SK-N-SH (cell line): ENCODE measurements around the gene KRTAP10-7. TPM values are rescaled to one million over a fixed set of nuclear protein-coding genes. Genes with fewer than 3 reads are reported as not detected.

Experiments
- CTCF ChIA-PET: fragments of 300-600, 350-600 bp; formaldehyde crosslinking; extraction: SDS; loops from one replicate; lab custom pipeline; 2021; lab: Yijun Ruan, JAX
- POLR2A ChIA-PET: fragments of 350-600 bp; sonication (Branson Sonifier 250); formaldehyde crosslinking; extraction: SDS; loops from one replicate; lab custom pipeline; 2020; ENCODE audit warnings: antibody characterized with exemption, inconsistent platforms; lab: Yijun Ruan, JAX
- DNase-seq: peaks from one replicate; pipeline ENCODE4 v3.0.0; 2012
- H2AFZ ChIP-seq: fragments of 200-600 bp; sonication (generic); 2 replicates; pipeline ENCODE4 v1.8.1; 2016; ENCODE audit warnings: antibody characterized with exemption, mild to moderate bottlenecking, low read depth
- H3F3A ChIP-seq: fragments of 200-600 bp; sonication (generic); replicated peaks from 2 replicates; pipeline ENCODE3; 2016; ENCODE audit warnings: antibody characterized with exemption, mild to moderate bottlenecking; ENCODE audit not compliant: insufficient read depth
- H3K27ac ChIP-seq, 2 experiments: fragments of 200-500 bp in 1 of 2; fragments of 200-600 bp in 1 of 2; sonication (Bioruptor generic) in 1 of 2; sonication (generic), shearing (Covaris generic) in 1 of 2; 2 replicates each; pipeline versions ENCODE4 v1.5.1 to v1.6.1; 2014 to 2016; ENCODE audit warnings: low read depth in 2 of 2, inconsistent platforms in 1 of 2, low read length in 1 of 2, mild to moderate bottlenecking in 1 of 2, mixed read lengths in 1 of 2
- H3K27me3 ChIP-seq: fragments of 200-600 bp; sonication (generic), shearing (Covaris generic); 2 replicates; pipeline ENCODE4 v1.6.1; 2016; ENCODE audit warnings: mixed run types; ENCODE audit not compliant: insufficient read depth
- H3K36me3 ChIP-seq, 2 experiments: fragments of 200-500 bp in 1 of 2; fragments of 200-600 bp in 1 of 2; sonication (Bioruptor generic) in 1 of 2; sonication (generic) in 1 of 2; replicated peaks in 1 of 2; 2 replicates each; pipeline versions ENCODE3 to v1.5.1; 2014 to 2016; ENCODE audit warnings: low read length in 1 of 2, mild to moderate bottlenecking in 1 of 2; ENCODE audit not compliant: insufficient read depth in 2 of 2, control insufficient read depth in 1 of 2
- H3K4me1 ChIP-seq, 2 experiments: fragments of 200-500 bp in 1 of 2; fragments of 200-600 bp in 1 of 2; sonication (Bioruptor generic) in 1 of 2; sonication (generic), shearing (Covaris generic) in 1 of 2; 2 replicates each; pipeline versions ENCODE4 v1.5.1 to v1.6.1; 2014 to 2016; ENCODE audit warnings: low read depth in 1 of 2, low read length in 1 of 2, mixed run types in 1 of 2; ENCODE audit not compliant: insufficient read depth in 2 of 2, control insufficient read depth in 1 of 2
- H3K4me2 ChIP-seq: fragments of 200-600 bp; sonication (generic), shearing (Covaris generic); 2 replicates; pipeline ENCODE4 v1.6.1; 2017; ENCODE audit warnings: mixed run types
- H3K4me3 ChIP-seq, 2 experiments: fragments of 200-500 bp in 1 of 2; fragments of 200-600 bp in 1 of 2; sonication (Bioruptor generic) in 1 of 2; sonication (generic), shearing (Covaris generic) in 1 of 2; 2 replicates each; pipeline versions ENCODE4 v1.5.1 to v1.8.1; 2014 to 2016; ENCODE audit warnings: low read depth in 2 of 2, inconsistent platforms in 1 of 2, low read length in 1 of 2, mild to moderate bottlenecking in 1 of 2, mixed read lengths in 1 of 2, moderate library complexity in 1 of 2
- H3K79me2 ChIP-seq: fragments of 200-600 bp; sonication (generic); 2 replicates; pipeline ENCODE4 v1.8.1; 2017; ENCODE audit warnings: mild to moderate bottlenecking; ENCODE audit not compliant: insufficient read depth
- H3K9ac ChIP-seq: fragments of 200-600 bp; sonication (generic); 2 replicates; pipeline ENCODE4 v1.6.1; 2017; ENCODE audit warnings: mixed run types
- H3K9me2 ChIP-seq: fragments of 200-600 bp; sonication (generic); 2 replicates; pipeline ENCODE4 v1.6.1; 2017; ENCODE audit warnings: mixed run types
- H3K9me3 ChIP-seq: fragments of 200-600 bp; sonication (generic); 2 replicates; pipeline ENCODE4 v1.6.1; 2017; ENCODE audit warnings: mixed run types, mild to moderate bottlenecking, moderate library complexity
- H4K20me1 ChIP-seq: fragments of 200-600 bp; sonication (generic); 2 replicates; pipeline ENCODE4 v1.6.1; 2017; ENCODE audit warnings: mild to moderate bottlenecking, mixed run types; ENCODE audit not compliant: insufficient read depth
- EP300 ChIP-seq, 2 experiments: IDR thresholded peaks; 2 replicates each; pipeline versions ENCODE4 v1.4.0 to v1.6.1; 2012; ENCODE audit warnings: borderline replicate concordance in 1 of 2, low read depth in 1 of 2, low read length in 1 of 2
- TEAD4 ChIP-seq: IDR thresholded peaks from 2 replicates; pipeline ENCODE4 v1.4.0; 2012; ENCODE audit warnings: mild to moderate bottlenecking, borderline replicate concordance; ENCODE audit not compliant: insufficient read depth
- USF1 ChIP-seq: IDR thresholded peaks from 2 replicates; pipeline ENCODE4 v1.4.0; 2012; ENCODE audit warnings: low read depth, borderline replicate concordance
- WGBS: methylation state at CpG from one replicate; pipeline ENCODE4 v1.1.6; 2017; ENCODE audit warnings: low lambda C conversion rate; 5-methylcytosine and 5-hydroxymethylcytosine counted together
- polyA plus RNA-seq, 3 experiments: library from polyadenylated mRNA; depleted of rRNA; stranded (reverse); fragments of >200 nt; gene quantifications; 2 replicates each; pipeline ENCODE4 v1.2.3, GENCODE V29; 2012
- TF ChIP-seq, protein P1 (sequence below): IDR thresholded peaks from 2 replicates; pipeline ENCODE4 v1.4.0; 2012; ENCODE audit warnings: low read depth, borderline replicate concordance

KRTAP10-7 gene
- polyA plus RNA-seq, 1 of the 3 experiments (the other 2 are of a cell fraction): not detected

- H3K4me3 ChIP-seq: no peak overlapping the region
- TF ChIP-seq, protein P1, sequence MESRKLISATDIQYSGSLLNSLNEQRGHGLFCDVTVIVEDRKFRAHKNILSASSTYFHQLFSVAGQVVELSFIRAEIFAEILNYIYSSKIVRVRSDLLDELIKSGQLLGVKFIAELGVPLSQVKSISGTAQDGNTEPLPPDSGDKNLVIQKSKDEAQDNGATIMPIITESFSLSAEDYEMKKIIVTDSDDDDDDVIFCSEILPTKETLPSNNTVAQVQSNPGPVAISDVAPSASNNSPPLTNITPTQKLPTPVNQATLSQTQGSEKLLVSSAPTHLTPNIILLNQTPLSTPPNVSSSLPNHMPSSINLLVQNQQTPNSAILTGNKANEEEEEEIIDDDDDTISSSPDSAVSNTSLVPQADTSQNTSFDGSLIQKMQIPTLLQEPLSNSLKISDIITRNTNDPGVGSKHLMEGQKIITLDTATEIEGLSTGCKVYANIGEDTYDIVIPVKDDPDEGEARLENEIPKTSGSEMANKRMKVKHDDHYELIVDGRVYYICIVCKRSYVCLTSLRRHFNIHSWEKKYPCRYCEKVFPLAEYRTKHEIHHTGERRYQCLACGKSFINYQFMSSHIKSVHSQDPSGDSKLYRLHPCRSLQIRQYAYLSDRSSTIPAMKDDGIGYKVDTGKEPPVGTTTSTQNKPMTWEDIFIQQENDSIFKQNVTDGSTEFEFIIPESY: no peak
- 0 out of 2 replicates have a peak, but pooled peaks have one; percentile 34 for TF ChIP-seq USF1
- no peaks in the 10 kb centered on the region for H3K79me2 ChIP-seq
- H3K9me2 ChIP-seq: no peaks in the 10 kb centered on the region
- H3K27ac ChIP-seq: no peak overlapping the region
- peaks cover 62% of the 10 kb centered on the region for H3K27me3 ChIP-seq
- H3F3A ChIP-seq: no peaks in the 10 kb centered on the region
- H3K9me3 ChIP-seq: no peaks in the 10 kb centered on the region
- H4K20me1 ChIP-seq: no peaks in the 10 kb centered on the region
- H3K36me3 ChIP-seq: no peaks in the 10 kb centered on the region
- H3K4me1 ChIP-seq: no peaks in the 10 kb centered on the region
- 27% methylated on average over 17 of the region's 20 CpGs for WGBS
- no peak overlapping the region for H3K4me2 ChIP-seq
- no peak overlapping the region for H2AFZ ChIP-seq
- ChIA-PET CTCF (interaction anchor here (1.9 kb wide), 1 partner anchor 13 kb away, joined by 4 read pairs; the partner anchor contains the start of gene KRTAP10-10), POLR2A (no interaction called here)
- DNase-seq: no peak
- no peak overlapping the region for H3K9ac ChIP-seq
Observed at GRCh38 chr21:44650265-44650972, 50.0 kb downstream of the KRTAP10-7 start.

DNA sequence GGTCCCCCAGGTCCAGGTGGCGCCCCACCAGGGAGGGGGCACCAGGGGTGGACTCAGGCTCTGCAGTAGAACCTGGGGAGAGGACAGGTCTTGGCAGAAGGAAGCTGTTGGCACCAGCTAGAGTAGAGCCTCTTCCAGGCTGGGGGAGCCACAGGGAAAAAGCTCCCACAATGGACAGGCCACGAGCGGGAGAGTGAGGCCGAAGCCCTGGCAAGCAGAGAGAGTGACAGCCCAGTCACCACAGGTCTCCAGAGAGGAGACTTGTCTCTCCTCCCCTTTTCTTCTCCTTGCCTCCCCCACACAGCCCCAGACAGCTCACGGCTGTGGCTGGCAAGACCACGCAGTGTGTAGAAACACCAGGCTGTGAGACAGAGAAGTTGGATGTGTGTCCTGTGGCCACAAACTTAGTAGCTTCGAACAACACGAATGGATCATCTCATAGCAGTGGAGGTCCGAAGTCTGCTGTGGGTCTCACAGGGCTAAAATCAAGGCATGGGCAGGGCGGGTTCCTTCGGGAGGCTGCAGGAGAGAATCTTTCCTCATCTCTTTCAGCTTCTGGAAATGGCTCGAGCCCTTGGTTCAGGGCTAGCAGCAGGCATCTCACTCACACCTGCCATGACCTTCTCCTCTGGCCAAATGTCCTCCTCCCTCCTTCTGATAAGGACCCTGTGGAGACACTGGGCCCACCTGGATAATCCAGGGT, 50.7 kb downstream of the KRTAP10-7 start:
- H3K9ac ChIP-seq: no peak overlapping the region
- TF ChIP-seq TEAD4 (no peak), EP300 (IDR thresholded peaks at IDR 0.05; ENCODE audit: borderline replicate concordance in 1 of 2, low read depth in 1 of 2, low read length in 1 of 2) (no peak)
- H3K9me3 ChIP-seq: no peaks in the 10 kb centered on the region
- H3K4me2 ChIP-seq: no peak overlapping the region
- DNase-seq: no peak
- H4K20me1 ChIP-seq: no peaks in the 10 kb centered on the region
- H3K4me1 ChIP-seq: no peaks in the 10 kb centered on the region
- 12% methylated on average over 9 of the region's 12 CpGs for WGBS
- no peak overlapping the region for H3K27ac ChIP-seq
- ChIA-PET CTCF (no interaction called here), POLR2A (no interaction called here)
- no peaks in the 10 kb centered on the region for H3K9me2 ChIP-seq
- peaks cover 62% of the 10 kb centered on the region for H3K27me3 ChIP-seq
- no peak overlapping the region for H3K4me3 ChIP-seq
- H2AFZ ChIP-seq: no peak overlapping the region
- H3K79me2 ChIP-seq: no peaks in the 10 kb centered on the region
- no peaks in the 10 kb centered on the region for H3K36me3 ChIP-seq
- H3F3A ChIP-seq: no peaks in the 10 kb centered on the region

Other genes starting within 250 kb of the KRTAP10-7 start
- not detected in 2 replicates for gene TRPM2, start 247.0 kb upstream of the KRTAP10-7 start, polyA plus RNA-seq (2012; rRNA removed)
- gene LRRC3, start 145.1 kb upstream of the KRTAP10-7 start, polyA plus RNA-seq (2012; rRNA removed): 1.9 and 2.3 TPM in 2 replicates
- gene KRTAP10-1, start 60.4 kb upstream of the KRTAP10-7 start, polyA plus RNA-seq (2012; rRNA removed): not detected in 2 replicates
- gene KRTAP10-2, start 49.1 kb upstream of the KRTAP10-7 start, polyA plus RNA-seq (2012; rRNA removed): not detected in 2 replicates
- not detected in 2 replicates for gene KRTAP10-3, start 41.8 kb upstream of the KRTAP10-7 start, polyA plus RNA-seq (2012; rRNA removed)
- not detected in 2 replicates for gene KRTAP10-4, start 26.9 kb upstream of the KRTAP10-7 start, polyA plus RNA-seq (2012; rRNA removed)
- gene KRTAP10-5, start 20.0 kb upstream of the KRTAP10-7 start, polyA plus RNA-seq (2012; rRNA removed): not detected in 2 replicates
- gene KRTAP10-6, start 8.1 kb upstream of the KRTAP10-7 start, polyA plus RNA-seq (2012; rRNA removed): not detected in 2 replicates
- gene KRTAP10-8, start 11.5 kb downstream of the KRTAP10-7 start, polyA plus RNA-seq (2012; rRNA removed): not detected in 2 replicates
- gene KRTAP10-9, start 26.5 kb downstream of the KRTAP10-7 start, polyA plus RNA-seq (2012; rRNA removed): not detected in 2 replicates
- gene KRTAP10-10, start 36.8 kb downstream of the KRTAP10-7 start, polyA plus RNA-seq (2012; rRNA removed): not detected in 2 replicates
- gene KRTAP10-11, start 45.8 kb downstream of the KRTAP10-7 start, polyA plus RNA-seq (2012; rRNA removed): not detected in 2 replicates
- gene KRTAP12-4, start 54.1 kb downstream of the KRTAP10-7 start, polyA plus RNA-seq (2012; rRNA removed): not detected in 2 replicates
- not detected in 2 replicates for gene KRTAP12-3, start 57.3 kb downstream of the KRTAP10-7 start, polyA plus RNA-seq (2012; rRNA removed)
- gene KRTAP12-2, start 66.3 kb downstream of the KRTAP10-7 start, polyA plus RNA-seq (2012; rRNA removed): not detected in 2 replicates
- not detected in 2 replicates for gene KRTAP12-1, start 81.6 kb downstream of the KRTAP10-7 start, polyA plus RNA-seq (2012; rRNA removed)
- not detected in 2 replicates for gene KRTAP10-12, start 96.6 kb downstream of the KRTAP10-7 start, polyA plus RNA-seq (2012; rRNA removed)
- gene TSPEAR, start 111.0 kb downstream of the KRTAP10-7 start, polyA plus RNA-seq (2012; rRNA removed): 0.03 and 0.08 TPM in 2 replicates
- 129 and 149 TPM in 2 replicates for gene UBE2G2, start 201.2 kb downstream of the KRTAP10-7 start, polyA plus RNA-seq (2012; rRNA removed)
- gene SUMO3, start 217.5 kb downstream of the KRTAP10-7 start, polyA plus RNA-seq (2012; rRNA removed): 89.0 and 125 TPM in 2 replicates